Body of pancreas (tissue), 4 donors: ENCODE results near the gene COX14.

ENCODE experiments used
- POLR2A ChIP-seq, 3 donors: fragments of 450-650 bp; IDR thresholded peaks; one replicate each; pipeline ENCODE4 v1.6.1; 2016; ENCODE audit warnings: antibody characterized with exemption in 3 of 3, mild to moderate bottlenecking in 2 of 3
- TF ChIP-seq, protein P1 (sequence below), 7 experiments: fragments of 450-650 bp in 4 of 7; fragments of 200-600 bp in 3 of 7; sonication (generic) in 3 of 7; IDR thresholded peaks; one replicate each; pipeline ENCODE4 v1.5.1; 2016 to 2019; ENCODE audit warnings: antibody characterized with exemption in 7 of 7

DNA sequence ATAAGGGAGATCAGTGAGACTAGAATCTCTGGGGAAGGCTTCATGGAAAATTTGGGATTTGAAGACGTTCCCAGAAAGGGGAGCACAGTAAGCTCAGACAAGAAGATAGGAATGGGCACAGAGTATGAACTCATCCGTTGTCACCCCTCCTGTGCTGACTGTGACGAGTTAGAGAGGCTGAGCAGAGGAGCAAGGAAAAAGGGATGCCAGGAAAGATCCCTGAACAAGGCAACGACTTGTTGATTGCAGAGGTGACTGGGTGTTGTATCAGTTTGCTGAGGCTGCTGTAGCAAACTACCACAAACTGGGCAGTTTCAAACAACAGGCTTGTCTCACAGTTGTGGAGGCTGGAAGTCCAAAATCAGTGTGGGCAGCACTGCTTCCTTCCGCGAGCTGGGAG, 14.1 kb upstream of the COX14 start:
- TF ChIP-seq POLR2A (IDR thresholded peaks at IDR 0.05) = no peak
- TF ChIP-seq, protein P1, sequence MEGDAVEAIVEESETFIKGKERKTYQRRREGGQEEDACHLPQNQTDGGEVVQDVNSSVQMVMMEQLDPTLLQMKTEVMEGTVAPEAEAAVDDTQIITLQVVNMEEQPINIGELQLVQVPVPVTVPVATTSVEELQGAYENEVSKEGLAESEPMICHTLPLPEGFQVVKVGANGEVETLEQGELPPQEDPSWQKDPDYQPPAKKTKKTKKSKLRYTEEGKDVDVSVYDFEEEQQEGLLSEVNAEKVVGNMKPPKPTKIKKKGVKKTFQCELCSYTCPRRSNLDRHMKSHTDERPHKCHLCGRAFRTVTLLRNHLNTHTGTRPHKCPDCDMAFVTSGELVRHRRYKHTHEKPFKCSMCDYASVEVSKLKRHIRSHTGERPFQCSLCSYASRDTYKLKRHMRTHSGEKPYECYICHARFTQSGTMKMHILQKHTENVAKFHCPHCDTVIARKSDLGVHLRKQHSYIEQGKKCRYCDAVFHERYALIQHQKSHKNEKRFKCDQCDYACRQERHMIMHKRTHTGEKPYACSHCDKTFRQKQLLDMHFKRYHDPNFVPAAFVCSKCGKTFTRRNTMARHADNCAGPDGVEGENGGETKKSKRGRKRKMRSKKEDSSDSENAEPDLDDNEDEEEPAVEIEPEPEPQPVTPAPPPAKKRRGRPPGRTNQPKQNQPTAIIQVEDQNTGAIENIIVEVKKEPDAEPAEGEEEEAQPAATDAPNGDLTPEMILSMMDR (IDR thresholded peaks at IDR 0.05) = no peak
